ENCODE data around the gene KCNIP2.

- TF ChIP-seq ZNF274 (IDR thresholded peaks at IDR 0.05; ENCODE audit: low read depth, low read length) (no peak), YY1 (IDR thresholded peaks at IDR 0.05; ENCODE audit: insufficient read depth, insufficient read length) (no peak), SUZ12 (IDR thresholded peaks at IDR 0.05; ENCODE audit: extremely low read depth, insufficient read depth, insufficient read length) (no peak)
Measured at GRCh38 chr10:101858723-101859500, 15.3 kb upstream of the KCNIP2 start.
